Right hindlimb (tissue), 1 donor: ENCODE results near the gene FGFR2.

Source experiments
- DNase-seq: peaks from one replicate; pipeline ENCODE4 v3.0.0-alpha.2; 2018

The FGFR2 gene

GRCh38 chr10:121609426-121610380, 11.5 kb upstream of the FGFR2 start:
- no peak for DNase-seq

- DNase-seq = peak; percentile 51
Measured at GRCh38 chr10:121608469-121609190, 10.4 kb upstream of the FGFR2 start.

GRCh38 chr10:121607310-121608055, 9.2 kb upstream of the FGFR2 start:
- DNase-seq = no peak

GRCh38 chr10:121605708-121606107, 7.5 kb upstream of the FGFR2 start:
- no peak for DNase-seq

- no peak for DNase-seq
Measured at GRCh38 chr10:121601458-121601857, 3.2 kb upstream of the FGFR2 start.

- DNase-seq = no peak
Measured at GRCh38 chr10:121600611-121601010, 2.4 kb upstream of the FGFR2 start.

- no peak for DNase-seq
Measured at GRCh38 chr10:121599947-121600346, 1.7 kb upstream of the FGFR2 start.

- DNase-seq = peak; percentile 47
Measured at GRCh38 chr10:121597504-121598262, 561 bp downstream of the FGFR2 start.

- DNase-seq = peak; percentile 66
Measured at GRCh38 chr10:121596689-121597503, 1.3 kb downstream of the FGFR2 start.

GRCh38 chr10:121595806-121596688, 2.2 kb downstream of the FGFR2 start:
- DNase-seq = peak; percentile 32

GRCh38 chr10:121595351-121595805, 2.9 kb downstream of the FGFR2 start:
- no peak for DNase-seq

GRCh38 chr10:121594623-121595350, 3.5 kb downstream of the FGFR2 start:
- no peak for DNase-seq

- no peak for DNase-seq
Measured at GRCh38 chr10:121594076-121594475, 4.2 kb downstream of the FGFR2 start.

- no peak for DNase-seq
Measured at GRCh38 chr10:121593281-121594075, 4.8 kb downstream of the FGFR2 start.

- no peak for DNase-seq
Measured at GRCh38 chr10:121592155-121592890, 5.9 kb downstream of the FGFR2 start.

GRCh38 chr10:121591186-121591585, 7.1 kb downstream of the FGFR2 start:
- DNase-seq = no peak

GRCh38 chr10:121590772-121591171, 7.5 kb downstream of the FGFR2 start:
- DNase-seq = no peak

GRCh38 chr10:121589553-121589952, 8.7 kb downstream of the FGFR2 start:
- no peak for DNase-seq
